ES-I3 (cell line): Measurements from ENCODE around the gene TNFSF15.

ENCODE experiments used
- H3K36me3 ChIP-seq: 2 replicates; pipeline ENCODE4 v1.6.1; 2013; ENCODE audit warnings: mild to moderate bottlenecking, low read length, control low read depth, moderate library complexity; ENCODE audit not compliant: insufficient read depth
- H3K4me1 ChIP-seq: 2 replicates; pipeline ENCODE4 v1.6.1; 2013; ENCODE audit warnings: mild to moderate bottlenecking, control low read depth, low read length; ENCODE audit not compliant: insufficient read depth
- H3K9ac ChIP-seq: 2 replicates; pipeline ENCODE4 v1.6.1; 2013; ENCODE audit warnings: low read depth, mild to moderate bottlenecking, low read length, moderate library complexity
- H3K9me3 ChIP-seq: 2 replicates; pipeline ENCODE4 v1.6.1; 2013; ENCODE audit warnings: mild to moderate bottlenecking, low read length, moderate library complexity; ENCODE audit not compliant: control insufficient read depth, insufficient read depth

TNFSF15 gene

GRCh38 chr9:114787781-114788498, 17.9 kb downstream of the TNFSF15 start:
- Histone ChIP-seq H3K9ac (no peak overlapping the region), H3K36me3 (no peaks in the 10 kb centered on the region), H3K4me1 (no peaks in the 10 kb centered on the region), H3K9me3 (no peaks in the 10 kb centered on the region)

GRCh38 chr9:114787214-114787613, 18.6 kb downstream of the TNFSF15 start:
- no peak overlapping the region for H3K9ac ChIP-seq
- H3K4me1 ChIP-seq = no peaks in the 10 kb centered on the region
- no peaks in the 10 kb centered on the region for H3K36me3 ChIP-seq
- no peaks in the 10 kb centered on the region for H3K9me3 ChIP-seq

GRCh38 chr9:114785866-114786650, 19.8 kb downstream of the TNFSF15 start:
- no peaks in the 10 kb centered on the region for H3K4me1 ChIP-seq
- no peaks in the 10 kb centered on the region for H3K36me3 ChIP-seq
- no peaks in the 10 kb centered on the region for H3K9me3 ChIP-seq
- H3K9ac ChIP-seq = no peak overlapping the region

GRCh38 chr9:114784721-114785279, 21.0 kb downstream of the TNFSF15 start:
- Histone ChIP-seq H3K4me1 (no peaks in the 10 kb centered on the region), H3K36me3 (no peaks in the 10 kb centered on the region), H3K9me3 (no peaks in the 10 kb centered on the region), H3K9ac (no peak overlapping the region)

- Histone ChIP-seq H3K9me3 (no peaks in the 10 kb centered on the region), H3K36me3 (no peaks in the 10 kb centered on the region), H3K9ac (no peak overlapping the region), H3K4me1 (no peaks in the 10 kb centered on the region)
Measured at GRCh38 chr9:114782586-114782985, 23.3 kb downstream of the TNFSF15 start.

GRCh38 chr9:114779352-114779845, 26.4 kb downstream of the TNFSF15 start:
- Histone ChIP-seq H3K4me1 (no peaks in the 10 kb centered on the region), H3K36me3 (no peaks in the 10 kb centered on the region), H3K9ac (no peak overlapping the region), H3K9me3 (no peaks in the 10 kb centered on the region)

GRCh38 chr9:114777821-114778609, 27.8 kb downstream of the TNFSF15 start:
- no peaks in the 10 kb centered on the region for H3K9me3 ChIP-seq
- no peaks in the 10 kb centered on the region for H3K4me1 ChIP-seq
- H3K36me3 ChIP-seq = no peaks in the 10 kb centered on the region
- H3K9ac ChIP-seq = no peak overlapping the region

- Histone ChIP-seq H3K36me3 (no peaks in the 10 kb centered on the region), H3K9ac (no peak overlapping the region), H3K9me3 (no peaks in the 10 kb centered on the region), H3K4me1 (no peaks in the 10 kb centered on the region)
Measured at GRCh38 chr9:114776683-114777399, 29.0 kb downstream of the TNFSF15 start.

- no peaks in the 10 kb centered on the region for H3K9me3 ChIP-seq
- no peak overlapping the region for H3K9ac ChIP-seq
- no peaks in the 10 kb centered on the region for H3K36me3 ChIP-seq
- no peaks in the 10 kb centered on the region for H3K4me1 ChIP-seq
Measured at GRCh38 chr9:114775981-114776380, 29.9 kb downstream of the TNFSF15 start.

- no peak overlapping the region for H3K9ac ChIP-seq
- no peaks in the 10 kb centered on the region for H3K36me3 ChIP-seq
- no peaks in the 10 kb centered on the region for H3K4me1 ChIP-seq
- H3K9me3 ChIP-seq = no peaks in the 10 kb centered on the region
Measured at GRCh38 chr9:114775121-114775520, 30.7 kb downstream of the TNFSF15 start.

- no peaks in the 10 kb centered on the region for H3K36me3 ChIP-seq
- H3K9ac ChIP-seq = no peak overlapping the region
- no peaks in the 10 kb centered on the region for H3K4me1 ChIP-seq
- H3K9me3 ChIP-seq = no peaks in the 10 kb centered on the region
Measured at GRCh38 chr9:114774524-114774923, 31.3 kb downstream of the TNFSF15 start.

GRCh38 chr9:114771889-114772288, 34.0 kb downstream of the TNFSF15 start:
- no peak overlapping the region for H3K9ac ChIP-seq
- H3K36me3 ChIP-seq = no peaks in the 10 kb centered on the region
- no peaks in the 10 kb centered on the region for H3K4me1 ChIP-seq
- H3K9me3 ChIP-seq = no peaks in the 10 kb centered on the region

GRCh38 chr9:114770991-114771390, 34.8 kb downstream of the TNFSF15 start:
- no peaks in the 10 kb centered on the region for H3K4me1 ChIP-seq
- no peak overlapping the region for H3K9ac ChIP-seq
- H3K36me3 ChIP-seq = no peaks in the 10 kb centered on the region
- no peaks in the 10 kb centered on the region for H3K9me3 ChIP-seq

GRCh38 chr9:114769624-114770023, 36.2 kb downstream of the TNFSF15 start:
- Histone ChIP-seq H3K9ac (no peak overlapping the region), H3K4me1 (no peaks in the 10 kb centered on the region), H3K9me3 (no peaks in the 10 kb centered on the region), H3K36me3 (no peaks in the 10 kb centered on the region)
